GM21381 (cell line): ENCODE measurements around the gene IQCM.
"Not testable (repeated sequence)": the region's sequence is repeated elsewhere in the genome, so short reads cannot be mapped to it uniquely, and the experiment has no call there.

ENCODE experiments used
- ATAC-seq: cut with Tn5 transposase; IDR thresholded peaks from one replicate; pipeline ENCODE4 v1.9.1; 2021; ENCODE audit warnings: mild to moderate bottlenecking, moderate library complexity; ENCODE audit not compliant: unreplicated experiment

Gene IQCM

DNA sequence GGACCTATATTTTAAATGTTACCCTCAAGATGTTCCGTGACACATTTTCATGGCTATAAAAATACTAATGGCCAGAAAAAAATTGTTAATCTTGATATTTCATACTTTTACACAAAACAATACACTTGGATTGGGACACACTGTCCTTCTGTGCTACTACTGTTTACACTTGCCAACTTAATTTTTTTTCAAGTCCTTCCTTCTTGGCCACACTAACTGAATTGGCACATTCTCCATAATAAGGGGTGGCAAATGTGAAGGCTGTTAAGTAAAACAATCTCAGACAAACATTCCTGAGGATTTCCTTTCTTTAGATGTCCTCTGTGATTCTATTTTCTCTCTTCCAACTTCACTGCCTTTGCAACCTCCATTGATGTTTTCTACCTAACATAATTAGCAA, 225.8 kb downstream of the IQCM start:
- ATAC-seq = no peak

DNA sequence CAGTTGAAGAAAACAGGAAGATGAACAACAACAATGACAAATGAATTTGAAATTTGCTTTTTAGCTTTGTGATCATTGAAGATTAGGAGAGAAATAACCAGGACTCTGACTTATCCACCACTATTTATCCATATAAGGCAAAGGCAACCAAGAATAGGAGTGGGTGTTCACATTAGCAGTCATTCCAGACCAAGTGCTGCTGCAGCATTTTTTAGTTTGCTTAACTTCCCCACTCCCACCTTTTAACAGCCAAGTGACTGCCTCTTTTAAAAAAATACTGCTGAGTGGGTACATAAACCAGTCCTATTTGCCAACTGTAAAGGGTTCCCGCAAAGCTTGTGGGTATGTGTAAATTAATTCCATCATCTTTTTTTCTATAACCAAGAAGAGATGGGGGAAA, 230.9 kb downstream of the IQCM start:
- no peak for ATAC-seq

DNA sequence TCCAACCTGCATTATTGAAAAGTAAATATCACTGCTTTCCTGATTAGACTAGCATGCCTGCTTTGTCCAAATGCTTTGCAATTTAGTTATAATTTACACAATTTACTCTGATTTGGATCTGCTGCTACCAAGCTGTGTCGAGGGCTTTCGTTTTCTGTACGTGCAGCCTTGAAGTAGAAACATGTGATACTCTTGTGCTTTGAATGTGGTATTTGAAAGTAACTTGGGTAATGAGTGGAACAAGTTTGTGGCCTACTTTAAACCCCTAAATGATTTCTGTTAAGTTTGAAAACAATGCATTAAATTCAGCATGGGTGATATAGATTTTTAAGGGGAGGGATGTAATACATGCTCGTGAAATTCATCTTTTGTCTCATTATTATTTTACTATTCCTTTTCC, 240.7 kb downstream of the IQCM start:
- ATAC-seq = no peak

- ATAC-seq = no peak
Observed at GRCh38 chr4:149572716-149573115, 242.9 kb downstream of the IQCM start.

DNA sequence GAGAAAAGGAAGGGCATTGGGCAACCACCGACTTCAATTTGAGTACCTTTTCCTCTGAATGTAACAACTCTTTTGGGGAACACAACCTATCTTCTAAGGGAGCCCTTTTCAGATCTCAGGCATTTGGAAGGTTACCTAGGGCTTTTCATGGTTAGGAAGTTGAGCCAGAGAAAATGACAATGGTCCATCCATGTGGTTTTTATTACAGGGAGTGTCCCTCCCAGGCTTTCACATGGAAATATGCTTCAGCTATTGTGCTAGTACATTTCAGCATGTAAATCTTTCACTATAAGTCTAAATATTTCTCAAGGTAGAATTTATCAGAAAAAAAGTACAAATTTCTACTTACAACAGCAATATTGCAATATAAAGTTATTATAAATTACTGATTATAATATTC, 259.8 kb downstream of the IQCM start:
- ATAC-seq = no peak

- no peak for ATAC-seq
Observed at GRCh38 chr4:149555146-149555545, 260.5 kb downstream of the IQCM start.

- no peak for ATAC-seq
Observed at GRCh38 chr4:149553959-149554520, 261.6 kb downstream of the IQCM start.

- no peak for ATAC-seq
Observed at GRCh38 chr4:149552601-149553000, 263.0 kb downstream of the IQCM start.

GRCh38 chr4:149549911-149550310, 265.7 kb downstream of the IQCM start:
- no peak for ATAC-seq

GRCh38 chr4:149534779-149535178, 280.9 kb downstream of the IQCM start:
- ATAC-seq = no peak

GRCh38 chr4:149531861-149532260, 283.8 kb downstream of the IQCM start:
- no peak for ATAC-seq

- no peak for ATAC-seq
Observed at GRCh38 chr4:149523039-149523438, 292.6 kb downstream of the IQCM start.

GRCh38 chr4:149521611-149522425, 293.8 kb downstream of the IQCM start:
- ATAC-seq = no peak

- ATAC-seq = no peak
Observed at GRCh38 chr4:149518471-149518870, 297.2 kb downstream of the IQCM start.

DNA sequence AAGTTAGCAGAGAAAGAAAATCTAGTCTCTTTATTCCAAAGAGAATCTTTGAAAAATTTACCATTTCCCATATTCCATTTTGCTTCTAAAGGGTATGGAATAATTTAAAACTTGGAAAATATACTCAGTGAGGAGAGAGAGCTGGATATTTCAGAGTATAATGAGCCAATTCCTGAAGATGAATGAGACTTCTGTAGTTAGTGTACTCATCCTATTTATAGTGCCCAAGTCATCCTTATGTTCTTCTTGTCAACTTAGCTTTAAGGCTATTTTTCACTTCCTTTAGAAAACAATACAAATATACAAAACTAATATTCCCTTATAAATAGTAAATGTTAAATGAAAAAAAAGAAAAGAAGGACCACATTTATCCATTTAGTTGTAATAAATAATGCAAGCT, 302.6 kb downstream of the IQCM start:
- no peak for ATAC-seq

DNA sequence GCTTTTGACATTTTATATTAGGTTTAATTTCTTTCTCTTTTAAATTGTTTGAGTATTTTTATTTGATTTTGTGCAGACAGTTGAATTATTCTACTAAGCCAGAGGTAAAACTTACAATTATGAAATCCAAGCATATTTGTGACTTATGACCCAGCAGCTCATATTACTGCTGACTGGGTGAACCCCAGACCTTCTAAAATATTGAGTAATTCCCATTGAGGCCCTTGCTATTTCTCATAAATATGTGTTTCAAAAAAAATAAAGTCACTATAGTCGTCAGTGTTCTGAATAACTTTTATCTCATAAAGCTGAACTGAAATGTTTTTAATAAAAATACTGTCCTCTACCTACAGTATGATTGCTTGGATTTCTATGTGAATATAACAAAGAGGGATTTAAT, 303.1 kb downstream of the IQCM start:
- ATAC-seq = no peak

GRCh38 chr4:149511558-149512298, 303.9 kb downstream of the IQCM start:
- ATAC-seq = no peak

- ATAC-seq = not testable (repeated sequence)
Observed at GRCh38 chr4:149507309-149507708, 308.3 kb downstream of the IQCM start.

- no peak for ATAC-seq
Observed at GRCh38 chr4:149500806-149501205, 314.8 kb downstream of the IQCM start.

DNA sequence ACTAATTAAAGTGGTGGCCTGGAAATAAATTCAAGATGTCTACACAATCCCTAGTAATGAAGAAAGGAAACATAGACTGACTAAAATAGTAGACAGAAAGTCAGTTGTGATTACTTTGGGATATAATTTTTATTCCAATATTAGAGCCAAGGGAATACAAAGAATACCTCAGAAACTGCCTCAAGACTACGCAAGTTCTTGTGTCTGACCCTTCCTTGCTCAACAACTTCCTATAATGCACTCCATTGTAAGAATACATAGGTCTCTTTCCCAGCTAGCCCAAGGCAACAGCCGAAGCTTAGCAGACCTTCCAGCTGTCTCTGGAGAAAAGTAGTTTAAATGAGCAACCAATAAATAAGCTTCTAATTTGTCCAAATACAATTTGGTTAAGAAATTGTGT, 315.9 kb downstream of the IQCM start:
- no peak for ATAC-seq

DNA sequence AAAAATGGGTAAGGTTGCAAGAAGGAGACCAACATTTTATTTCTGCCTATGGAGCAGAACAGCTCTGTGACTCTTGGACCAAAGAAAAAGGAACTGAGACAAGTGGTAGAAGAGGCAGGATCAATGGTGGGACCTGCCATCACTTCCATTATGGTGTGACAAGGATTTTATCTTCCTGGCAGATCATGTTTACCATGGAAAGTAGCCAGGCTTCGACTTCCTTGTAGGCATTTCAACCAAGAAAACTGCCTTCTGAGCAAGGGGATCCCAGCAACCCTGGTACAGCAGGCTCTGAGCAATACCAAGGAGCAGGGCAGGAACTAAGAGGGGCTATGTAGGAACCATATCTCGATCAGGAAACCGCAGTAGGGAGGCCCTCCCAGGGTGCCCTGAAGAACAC, 317.4 kb downstream of the IQCM start:
- ATAC-seq = no peak

GRCh38 chr4:149493492-149493891, 322.2 kb downstream of the IQCM start:
- ATAC-seq = no peak
